GM18520 (cell line): ENCODE data around the gene CADPS2.

Experiments used
- ATAC-seq: cut with Tn5 transposase; IDR thresholded peaks from one replicate; pipeline ENCODE4 v1.9.1; 2021; ENCODE audit not compliant: unreplicated experiment

CADPS2 gene

DNA sequence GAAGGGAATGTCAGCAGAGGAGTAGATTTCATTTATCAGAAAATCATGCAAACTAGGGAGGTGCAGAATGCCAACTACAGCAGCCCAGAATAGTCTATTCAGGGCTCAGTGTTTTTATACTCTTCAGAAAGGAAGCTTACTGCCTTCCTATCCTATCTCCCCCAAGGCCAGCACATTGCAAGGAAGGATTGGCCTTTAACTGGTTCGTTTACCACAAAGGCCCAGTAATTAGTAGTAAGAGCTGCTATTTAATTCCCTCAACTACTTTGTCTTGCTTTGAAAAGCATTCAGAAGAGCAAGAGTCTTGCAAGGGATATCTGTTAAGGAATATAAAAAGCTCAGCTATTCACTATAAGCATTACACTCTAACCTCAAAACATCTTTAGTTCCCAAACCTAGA is 97.1 kb downstream of the CADPS2 start:
- no peak for ATAC-seq

- no peak for ATAC-seq
Observed at GRCh38 chr7:122770686-122771335, 115.4 kb downstream of the CADPS2 start.

DNA sequence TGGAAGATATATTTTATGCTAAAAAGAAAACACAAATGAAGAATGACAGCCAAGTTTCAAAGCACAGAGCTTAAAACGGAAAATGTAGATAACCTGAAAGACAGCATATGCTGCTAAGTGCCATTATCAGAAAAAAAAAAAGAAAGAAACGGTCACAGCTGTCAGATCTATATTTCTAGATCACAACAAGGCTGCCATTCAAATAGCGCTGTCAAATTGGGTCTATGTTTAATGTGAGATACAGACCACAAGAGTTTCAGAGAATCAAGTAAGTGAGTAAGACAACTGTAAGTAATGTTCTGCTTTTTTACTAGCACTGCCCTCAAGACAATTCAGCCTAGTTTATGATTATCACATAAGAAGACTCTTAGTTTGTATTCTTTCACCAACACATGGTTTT is 117.4 kb downstream of the CADPS2 start:
- no peak for ATAC-seq

GRCh38 chr7:122767339-122767738 is 118.9 kb downstream of the CADPS2 start:
- ATAC-seq = no peak

DNA sequence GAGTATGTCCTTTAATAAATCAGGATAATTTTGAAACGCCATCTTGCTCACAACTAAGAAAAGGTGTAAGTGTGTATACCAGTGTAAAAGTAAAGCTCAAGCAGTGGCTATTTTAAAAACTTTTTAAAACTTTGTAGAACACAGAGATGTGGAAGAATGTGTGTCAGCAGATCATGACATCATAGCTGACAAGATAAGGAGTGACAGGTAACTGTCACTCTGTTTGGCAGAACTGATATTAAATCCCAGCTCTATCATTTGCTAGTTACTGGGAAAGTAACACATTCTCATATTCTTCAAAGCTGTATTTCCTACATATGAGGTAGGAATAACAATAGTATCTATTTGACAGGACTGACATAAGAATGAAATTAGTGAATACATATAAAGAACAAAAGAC is 119.7 kb downstream of the CADPS2 start:
- ATAC-seq = no peak

DNA sequence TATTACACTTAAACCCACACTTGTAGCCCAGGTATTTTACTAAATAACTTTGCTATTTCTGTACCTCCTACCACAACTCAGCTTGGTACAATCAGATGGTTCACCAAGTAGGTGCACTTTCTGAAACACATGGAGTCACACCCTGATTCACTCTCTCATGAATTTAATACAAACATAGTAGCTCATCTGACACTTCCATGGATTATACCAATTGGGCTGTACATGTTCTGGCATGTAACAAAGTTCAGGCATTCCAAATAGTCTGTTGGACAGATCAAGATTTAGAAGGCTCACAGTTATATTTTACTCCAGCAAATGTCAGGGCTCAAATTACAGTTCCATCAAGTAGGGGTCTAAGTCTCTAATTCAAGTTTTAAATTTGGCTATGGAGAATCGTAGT is 121.4 kb downstream of the CADPS2 start:
- ATAC-seq = no peak

- ATAC-seq = no peak
Observed at GRCh38 chr7:122764020-122764419, 122.2 kb downstream of the CADPS2 start.

GRCh38 chr7:122762071-122762470 is 124.2 kb downstream of the CADPS2 start:
- ATAC-seq = no peak

- ATAC-seq = no peak
Observed at GRCh38 chr7:122758501-122758900, 127.8 kb downstream of the CADPS2 start.

- ATAC-seq = no peak
Observed at GRCh38 chr7:122756860-122757259, 129.4 kb downstream of the CADPS2 start.

- no peak for ATAC-seq
Observed at GRCh38 chr7:122755696-122756095, 130.6 kb downstream of the CADPS2 start.

GRCh38 chr7:122752583-122752982 is 133.7 kb downstream of the CADPS2 start:
- ATAC-seq = no peak

- ATAC-seq = no peak
Observed at GRCh38 chr7:122750389-122750788, 135.9 kb downstream of the CADPS2 start.

DNA sequence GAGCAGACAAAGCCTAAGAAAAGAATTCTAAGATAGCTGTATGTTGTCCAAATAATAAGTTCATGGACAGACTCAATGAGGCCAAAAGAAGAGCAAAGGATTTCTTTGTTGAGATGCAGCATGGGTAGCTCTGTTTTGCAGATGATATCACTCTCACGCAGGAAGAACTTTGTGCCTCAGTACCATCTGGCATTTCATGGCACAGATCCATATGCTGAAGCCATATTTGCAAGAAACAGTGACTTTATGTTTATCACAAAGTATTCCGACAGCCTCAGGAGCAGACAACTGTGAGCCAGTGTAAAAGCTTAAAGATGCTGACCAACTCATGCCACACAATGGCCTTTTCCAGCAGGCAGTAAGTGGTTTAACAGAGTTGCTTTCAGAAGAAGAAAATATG is 138.1 kb downstream of the CADPS2 start:
- no peak for ATAC-seq

DNA sequence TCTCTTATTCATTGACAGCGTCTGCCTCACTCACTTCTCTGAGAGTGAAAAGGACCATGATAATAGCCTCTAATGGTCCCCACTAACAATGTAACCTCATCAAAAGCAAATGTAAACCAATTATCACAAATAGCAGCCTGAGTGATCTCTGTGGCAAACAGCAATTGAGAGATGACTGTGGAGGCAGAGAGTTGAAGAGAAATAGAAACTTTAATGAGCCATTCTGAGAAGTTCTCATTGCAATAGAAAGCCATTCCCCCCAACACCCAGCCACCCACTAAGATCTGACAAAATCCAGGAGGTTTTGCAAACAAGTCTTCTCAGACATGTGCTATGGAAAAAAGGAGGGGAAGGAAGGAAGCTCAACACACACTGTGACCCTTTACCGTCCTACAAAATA is 139.3 kb downstream of the CADPS2 start:
- no peak for ATAC-seq

DNA sequence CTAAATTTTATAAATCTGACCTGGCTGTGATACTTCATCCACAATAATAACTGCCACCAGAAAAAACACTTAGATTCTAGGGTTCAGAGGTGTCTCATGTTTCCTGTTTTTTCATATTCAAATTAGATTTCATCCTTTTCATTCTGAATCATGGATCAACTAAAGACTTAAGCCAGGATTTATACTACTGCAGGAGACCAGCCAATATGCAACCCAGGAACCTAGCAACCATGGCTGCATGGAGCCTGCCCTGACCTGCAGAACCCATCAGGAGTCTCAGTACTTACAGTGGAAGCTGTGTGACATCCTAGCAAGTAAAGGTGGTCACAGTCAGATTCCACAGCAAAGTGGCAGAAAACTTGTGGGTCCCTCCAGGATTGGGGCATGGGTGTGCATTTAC is 143.0 kb downstream of the CADPS2 start:
- ATAC-seq = no peak

DNA sequence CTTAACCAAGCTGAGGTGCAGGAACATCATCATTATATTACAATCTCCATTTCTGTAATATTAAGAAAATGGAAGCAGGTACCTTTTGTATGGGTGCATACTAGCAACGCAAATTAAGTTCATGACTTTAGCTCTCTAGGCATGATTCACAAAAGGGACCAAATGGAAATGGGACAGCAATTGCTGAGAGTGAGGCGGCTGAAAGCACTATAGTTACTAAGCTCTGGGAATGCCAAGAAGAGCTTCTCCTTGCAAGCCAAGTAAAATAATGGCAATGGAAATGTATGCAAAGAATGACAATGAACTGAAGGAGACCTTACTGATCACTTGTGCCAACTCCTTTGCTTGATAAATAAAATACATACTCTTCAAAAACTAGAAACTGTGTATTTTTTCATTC is 147.3 kb downstream of the CADPS2 start:
- no peak for ATAC-seq

DNA sequence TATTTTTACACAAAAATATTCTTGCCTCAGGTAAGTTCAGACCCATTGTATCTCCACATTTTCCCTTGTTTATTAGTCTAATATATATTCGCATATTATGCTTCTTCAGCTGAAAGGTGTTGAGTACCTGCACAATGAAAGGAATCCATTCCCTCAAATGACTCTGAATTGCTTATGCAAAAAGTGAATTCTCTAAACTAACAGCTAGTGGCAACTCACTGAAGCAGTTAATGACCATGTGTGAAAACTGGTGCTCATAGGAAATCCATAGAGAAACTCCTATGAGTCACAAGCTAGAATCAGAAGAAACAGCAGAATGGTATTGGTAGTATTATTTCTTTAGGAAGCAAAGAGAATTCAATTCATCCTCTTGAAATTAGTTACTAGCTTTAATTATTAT is 150.1 kb downstream of the CADPS2 start:
- ATAC-seq = no peak

DNA sequence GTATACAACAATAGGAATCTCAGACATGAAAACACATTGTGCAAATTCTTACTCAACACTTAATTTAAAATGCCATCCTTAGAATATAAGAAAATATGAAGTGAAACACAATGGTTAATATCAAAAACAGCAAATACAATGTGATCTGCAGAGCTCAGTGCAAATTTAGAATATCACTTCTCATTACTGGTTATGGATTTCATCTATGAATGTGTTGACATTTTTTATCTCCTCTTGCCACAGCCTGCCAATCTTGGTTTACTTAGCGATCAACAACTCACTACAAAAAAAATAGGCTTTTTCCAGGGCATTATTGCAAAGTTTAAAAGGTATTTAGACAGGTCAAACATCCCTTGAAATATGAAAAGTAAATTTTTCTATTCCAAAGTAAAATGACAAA is 158.5 kb downstream of the CADPS2 start:
- no peak for ATAC-seq

DNA sequence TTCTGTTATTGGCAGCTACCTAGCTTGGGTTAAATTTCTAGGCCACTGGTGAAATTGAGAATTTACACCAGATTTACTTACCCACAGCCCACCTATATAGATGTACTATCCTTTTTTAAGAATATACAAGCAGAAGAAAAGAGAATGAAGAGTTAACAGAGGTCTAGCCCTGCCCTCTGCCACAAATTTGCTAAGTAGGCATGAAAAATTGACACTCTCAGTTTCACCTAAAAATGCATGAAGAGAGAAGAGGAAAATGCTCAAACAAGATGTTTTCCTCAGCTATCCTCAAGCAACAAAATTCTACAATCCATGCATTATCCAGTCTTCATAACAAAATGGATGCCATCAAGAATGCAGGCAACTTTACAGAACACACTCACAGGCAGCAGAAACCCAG is 158.9 kb downstream of the CADPS2 start:
- no peak for ATAC-seq

GRCh38 chr7:122726881-122727280 is 159.4 kb downstream of the CADPS2 start:
- no peak for ATAC-seq

- no peak for ATAC-seq
Observed at GRCh38 chr7:122724366-122724765, 161.9 kb downstream of the CADPS2 start.

DNA sequence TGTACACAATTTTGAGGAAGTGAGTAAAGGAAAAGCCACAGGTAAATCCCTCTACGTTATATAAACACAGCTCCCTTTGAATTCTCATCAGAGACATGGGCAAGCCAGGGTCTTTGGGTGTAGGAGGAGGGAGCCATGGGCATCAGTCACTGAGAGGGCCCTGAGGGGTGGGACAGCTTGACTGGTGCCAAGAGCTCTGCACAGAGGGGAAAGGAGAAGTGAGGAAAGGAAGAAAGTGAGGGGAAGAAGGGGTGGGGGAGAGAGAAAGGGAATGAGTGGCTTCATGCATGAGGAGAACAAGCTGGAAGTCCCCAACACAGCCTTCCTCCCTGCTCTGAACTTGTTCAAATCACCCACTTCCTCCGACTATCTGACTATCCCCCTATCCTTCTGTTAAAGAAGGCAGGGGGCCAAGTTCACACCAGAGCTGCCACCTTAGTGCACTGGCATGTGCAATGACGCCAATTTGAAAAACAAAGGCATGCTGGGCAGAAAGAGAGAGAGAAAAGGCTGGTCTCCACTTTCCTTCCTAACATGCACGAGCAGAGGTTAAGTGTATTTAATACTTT is 167.2 kb downstream of the CADPS2 start:
- ATAC-seq = no peak
